ENCODE results near the gene FBXL3.
"Not testable (repeated sequence)": the region's sequence is repeated elsewhere in the genome, so short reads cannot be mapped to it uniquely, and the experiment has no call there.

FBXL3 gene

DNA sequence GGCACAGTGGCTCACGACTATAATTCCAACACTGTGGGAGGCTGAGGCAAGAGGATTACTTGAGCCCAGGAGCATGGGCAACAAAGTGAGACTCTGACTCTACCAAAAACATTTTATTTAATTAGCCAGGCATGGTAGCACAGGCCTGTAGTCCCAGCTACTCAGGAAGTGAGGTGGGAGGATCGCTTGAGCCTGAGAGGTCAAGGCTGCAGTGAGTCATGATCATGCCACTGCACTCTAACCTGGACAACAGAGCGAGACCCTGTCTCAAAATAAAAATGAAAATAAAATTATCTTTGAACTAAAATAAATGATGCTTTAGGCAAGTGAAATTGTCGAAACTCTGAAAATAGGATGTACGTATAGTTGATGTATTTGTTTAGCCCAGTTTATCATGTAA is 43.3 kb downstream of the FBXL3 start:
- no peak for DNase-seq (ENCODE audit: low read depth)

- DNase-seq (ENCODE audit: low read depth), result no peak
Measured at GRCh38 chr13:76982061-76982460, 44.9 kb downstream of the FBXL3 start.

DNA sequence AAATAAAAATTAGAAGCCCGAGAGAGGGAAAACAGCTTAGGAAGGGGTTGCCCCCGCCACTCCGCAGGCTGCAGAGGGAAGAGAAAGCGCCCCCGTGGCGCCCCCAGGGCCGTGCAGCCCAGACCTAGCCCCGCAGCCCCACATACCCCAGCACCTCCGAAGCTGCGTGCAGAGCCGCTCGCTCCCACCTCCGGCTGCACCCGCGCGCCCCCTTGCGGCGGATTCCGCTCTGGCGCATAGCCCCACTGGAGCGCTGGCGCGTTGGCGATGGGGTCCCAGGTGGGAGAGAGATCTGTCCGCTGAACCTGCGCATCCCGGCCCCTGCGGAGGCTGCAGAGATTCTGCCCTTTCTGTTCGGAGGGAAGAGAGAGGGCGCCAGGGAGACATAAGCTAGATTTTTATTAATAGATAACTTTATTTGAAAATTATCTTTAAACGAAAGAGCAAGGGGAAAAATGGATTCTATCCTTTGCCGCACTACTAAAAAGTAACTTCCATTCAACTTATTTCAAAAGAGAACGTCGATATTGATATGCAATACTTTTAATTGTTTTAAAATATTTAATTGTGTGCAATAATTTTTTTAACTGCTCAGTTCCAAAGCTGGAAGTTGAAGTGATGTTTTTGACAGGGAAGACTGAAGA is 46.8 kb downstream of the FBXL3 start:
- DNase-seq (ENCODE audit: low read depth), result peak; percentile 74

DNA sequence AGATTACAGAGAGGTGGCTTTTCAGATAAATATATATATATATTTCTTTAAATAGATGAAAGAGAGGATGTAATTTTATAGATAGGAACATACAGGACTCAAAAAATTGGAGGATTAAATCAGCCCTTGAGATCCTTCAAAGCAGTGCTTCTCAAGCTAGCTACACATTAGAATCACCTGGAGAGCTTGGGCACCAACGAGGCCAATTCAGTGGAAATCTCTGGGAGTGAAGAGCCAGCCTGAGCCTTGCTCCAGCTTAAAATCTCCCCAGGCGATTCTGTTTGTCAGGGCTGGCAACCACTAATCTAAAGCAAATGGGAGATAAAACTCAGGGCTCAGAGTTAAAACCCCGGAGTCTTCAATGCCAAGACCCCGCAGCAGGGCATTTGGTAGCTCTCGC is 50.0 kb downstream of the FBXL3 start:
- no peak for DNase-seq (ENCODE audit: low read depth)

- DNase-seq (ENCODE audit: low read depth), result no peak
Measured at GRCh38 chr13:76976490-76976889, 50.5 kb downstream of the FBXL3 start.

DNA sequence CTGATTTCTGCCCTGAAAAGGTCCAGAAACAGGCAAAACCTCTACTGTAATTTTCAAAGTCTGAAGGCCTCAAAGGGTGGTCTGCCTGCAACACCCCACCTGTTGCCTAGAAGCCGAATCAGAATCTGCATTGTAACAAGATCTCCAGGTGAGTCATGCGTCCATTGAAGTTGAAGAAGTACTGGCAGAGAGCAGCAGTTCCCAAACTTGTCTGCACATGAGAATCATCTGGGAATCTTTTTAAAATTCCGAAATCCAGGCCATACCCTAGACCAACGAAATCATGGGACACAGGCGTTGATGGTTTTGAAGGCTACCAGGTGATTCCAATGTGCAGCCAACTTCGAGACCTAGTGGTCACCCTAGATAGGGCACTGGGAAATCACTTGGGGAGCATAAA is 51.1 kb downstream of the FBXL3 start:
- no peak for DNase-seq (ENCODE audit: low read depth)

GRCh38 chr13:76974618-76974975 is 52.4 kb downstream of the FBXL3 start:
- no peak for DNase-seq (ENCODE audit: low read depth)

GRCh38 chr13:76973920-76974617 is 52.9 kb downstream of the FBXL3 start:
- DNase-seq (ENCODE audit: low read depth), result no peak

- no peak for DNase-seq (ENCODE audit: low read depth)
Measured at GRCh38 chr13:76971851-76972829, 54.8 kb downstream of the FBXL3 start.

- no peak for DNase-seq (ENCODE audit: low read depth)
Measured at GRCh38 chr13:76971215-76971614, 55.7 kb downstream of the FBXL3 start.

GRCh38 chr13:76969488-76970365 is 57.2 kb downstream of the FBXL3 start:
- DNase-seq (ENCODE audit: low read depth), result no peak

GRCh38 chr13:76968041-76968440 is 58.9 kb downstream of the FBXL3 start:
- no peak for DNase-seq (ENCODE audit: low read depth)

DNA sequence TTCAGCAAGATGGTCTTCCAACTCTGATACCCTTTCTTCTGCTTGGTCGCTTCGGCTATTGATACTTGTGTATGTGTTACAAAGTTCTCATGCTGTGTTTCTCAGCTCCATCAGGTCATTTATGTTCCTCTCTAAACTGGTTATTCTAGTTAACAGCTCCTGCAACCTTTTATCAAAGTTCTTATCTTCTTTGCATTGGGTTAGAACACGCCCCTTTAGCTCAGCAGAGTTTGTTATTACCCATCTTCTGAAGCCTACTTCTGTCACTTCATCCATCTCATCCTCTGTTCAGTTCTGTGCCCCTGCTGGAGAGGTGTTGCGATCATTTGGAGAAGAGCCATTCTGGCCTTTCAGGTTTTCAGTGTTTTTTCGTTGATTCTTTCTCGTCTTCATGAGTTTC is 59.9 kb downstream of the FBXL3 start:
- DNase-seq (ENCODE audit: low read depth), result no peak

DNA sequence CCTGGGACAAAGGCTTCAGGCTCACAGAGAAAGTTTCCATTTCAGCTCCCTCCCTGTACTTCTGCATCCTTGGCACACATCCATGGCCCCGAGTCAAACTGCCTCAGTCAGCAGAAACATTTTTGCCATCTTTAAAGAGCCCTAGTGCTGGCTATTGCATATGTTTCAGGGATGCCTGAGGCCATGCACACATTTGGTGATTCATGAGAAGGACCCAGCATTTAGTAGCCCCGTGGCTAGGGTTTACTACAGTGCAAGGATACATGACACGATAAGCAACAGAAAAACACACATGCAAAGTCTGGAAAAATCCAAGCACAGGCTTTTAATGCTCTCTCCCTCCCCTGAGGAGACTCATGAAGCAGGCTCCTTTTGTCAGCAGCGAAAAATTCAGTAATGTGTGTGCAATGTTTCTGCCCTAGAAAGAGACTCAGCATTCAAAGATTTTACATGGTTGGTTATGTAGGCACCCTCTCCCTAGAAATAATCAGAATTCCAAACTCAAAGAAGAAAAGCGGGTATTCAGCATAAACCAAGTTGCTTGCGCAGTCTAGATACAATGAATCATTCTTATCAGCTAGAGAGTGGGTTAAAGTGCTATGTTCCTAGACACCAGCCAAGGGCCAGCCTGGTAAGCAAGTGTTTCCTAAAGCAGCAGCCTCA is 61.1 kb downstream of the FBXL3 start:
- DNase-seq (ENCODE audit: low read depth), result no peak

GRCh38 chr13:76959734-76960133 is 67.2 kb downstream of the FBXL3 start:
- not testable (repeated sequence) for DNase-seq (ENCODE audit: low read depth)

DNA sequence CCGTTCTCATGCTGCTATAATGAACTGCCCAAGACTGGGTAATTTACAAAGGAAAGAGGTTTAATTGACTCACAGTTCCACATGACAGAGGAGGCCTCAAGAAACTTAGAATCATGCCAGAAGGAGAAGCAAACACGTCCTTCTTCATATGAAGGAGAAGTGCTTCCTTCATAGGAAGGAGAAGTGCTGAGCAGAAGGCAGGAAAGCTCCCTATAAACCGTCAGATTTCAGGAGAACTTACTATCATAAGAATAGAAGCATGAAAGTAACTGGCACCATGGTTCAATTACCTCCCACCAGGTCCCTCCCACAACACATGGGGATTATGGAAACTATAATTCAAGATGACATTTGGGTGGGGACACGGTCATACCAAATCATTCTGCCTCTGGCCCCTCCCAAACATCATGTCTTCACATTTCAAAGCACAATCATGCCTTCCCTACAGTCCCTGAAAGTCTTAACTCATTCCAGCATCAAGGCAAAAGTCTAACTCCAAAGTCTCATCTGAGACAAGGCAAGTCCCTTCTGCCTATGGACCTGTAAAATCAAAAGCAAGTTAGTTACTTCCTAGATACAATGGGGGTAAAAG is 68.0 kb downstream of the FBXL3 start:
- DNase-seq (ENCODE audit: low read depth), result no peak

DNA sequence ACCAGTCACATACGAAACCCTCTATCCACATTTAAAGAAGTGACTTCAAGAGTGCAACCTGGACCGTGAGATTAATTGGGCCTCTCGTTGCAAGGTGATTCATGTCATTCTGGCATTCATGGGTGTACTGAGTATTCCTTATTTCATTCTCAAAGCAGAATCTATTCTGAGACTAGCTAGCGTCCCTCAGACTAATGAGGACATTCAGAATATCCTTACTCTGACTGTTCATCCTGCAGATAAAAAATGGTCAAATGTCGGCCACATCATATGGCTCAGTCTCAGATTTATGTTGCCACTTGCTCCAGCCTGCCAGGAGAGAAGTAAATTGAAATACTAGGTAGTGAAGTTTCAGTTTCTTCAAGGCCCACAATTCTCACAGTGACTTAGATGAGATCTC is 71.3 kb downstream of the FBXL3 start:
- DNase-seq (ENCODE audit: low read depth), result no peak

Measured in stimulated activated CD4-positive, alpha-beta T cell treated with anti-CD3 and anti-CD28 coated beads, Interleukin-2, amount 100 ng/mL, for 4 hours (primary cell).